GM12878 (cell line): Measurements from ENCODE around the gene STARD10. TPM values are rescaled to one million over a fixed set of nuclear protein-coding genes. Genes with fewer than 3 reads are reported as not detected.

Source experiments
- ATAC-seq: fragments of 200-7000 bp; cut with Tn5 transposase; 3 replicates; pipeline ENCODE4 v1.9.1; 2020; ENCODE audit warnings: mild to moderate bottlenecking, moderate library complexity
- BruUV-seq: library from RNA; stranded (reverse); fragments of 400-500 nt; replicated peaks from 2 replicates; lab custom pipeline; 2021; lab: Mats Ljungman, UMichigan
- CTCF ChIA-PET: fragments of 300-600 bp; sonication (Branson Sonifier 250); formaldehyde crosslinking; extraction: SDS; loops from one replicate; lab custom pipeline; 2021; ENCODE audit warnings: inconsistent platforms; lab: Yijun Ruan, JAX
- POLR2A ChIA-PET: fragments of 350-600 bp; formaldehyde crosslinking; extraction: SDS; loops from one replicate; lab custom pipeline; 2021; ENCODE audit warnings: inconsistent platforms; lab: Charles Lee
- RAD21 ChIA-PET: fragments of 300-600 bp; sonication (Branson Sonifier 250); formaldehyde crosslinking; loops from one replicate; lab custom pipeline; 2023; ENCODE audit warnings: antibody characterized with exemption; ENCODE audit not compliant: unreplicated experiment; lab: Charles Lee
- SMC1A ChIA-PET: fragments of 300-600 bp; sonication (Branson Sonifier 250); formaldehyde crosslinking; loops from one replicate; lab custom pipeline; 2023; ENCODE audit not compliant: unreplicated experiment, uncharacterized antibody; lab: Charles Lee
- DNase-seq: peaks from one replicate; pipeline ENCODE4 v3.0.0-alpha.2; 2011; ENCODE audit warnings: low read depth, low spot score
- FAIRE-seq: peaks from 3 replicates; lab custom pipeline; 2011; peaks lifted over from hg19 to GRCh38; lab: Jason Lieb, UNC
- H2AFZ ChIP-seq: 2 replicates; pipeline ENCODE4 v1.6.0; 2011; ENCODE audit warnings: low read depth, low read length, control low read depth; ENCODE audit not compliant: control insufficient read depth
- H3K27ac ChIP-seq: 2 replicates; pipeline ENCODE4 v1.5.1; 2011; ENCODE audit warnings: control low read depth; ENCODE audit not compliant: control insufficient read depth, insufficient read depth
- H3K27me3 ChIP-seq, 2 experiments: replicated peaks in 1 of 2; 2 replicates each; pipeline versions ENCODE4 v1.6.0 to v1.6.1; 2011; ENCODE audit warnings: low read length in 1 of 2; ENCODE audit not compliant: control insufficient read depth in 2 of 2, insufficient read depth in 2 of 2
- H3K36me3 ChIP-seq, 2 experiments: 2 replicates each; pipeline ENCODE4 v1.5.1; 2011; ENCODE audit warnings: low read length in 1 of 2; ENCODE audit not compliant: control insufficient read depth in 2 of 2, insufficient read depth in 2 of 2
- H3K4me1 ChIP-seq: 2 replicates; pipeline ENCODE4 v1.6.1; 2011; ENCODE audit warnings: mild to moderate bottlenecking, low read length, moderate library complexity, mixed read lengths; ENCODE audit not compliant: control insufficient read depth, insufficient read depth
- H3K4me2 ChIP-seq: 2 replicates; pipeline ENCODE4 v1.6.0; 2011; ENCODE audit warnings: control low read depth; ENCODE audit not compliant: control insufficient read depth, insufficient read depth
- H3K4me3 ChIP-seq: fragments of 200-600 bp; sonication (generic); 2 replicates; pipeline ENCODE4 v1.5.1; 2016
- H3K79me2 ChIP-seq: 2 replicates; pipeline ENCODE4 v1.6.0; 2011; ENCODE audit warnings: low read length; ENCODE audit not compliant: control insufficient read depth, insufficient read depth
- H3K9ac ChIP-seq: 2 replicates; pipeline ENCODE4 v1.8.0; 2011; ENCODE audit warnings: low read length, control low read depth, mixed read lengths; ENCODE audit not compliant: control insufficient read depth, insufficient read depth
- H3K9me3 ChIP-seq: replicated peaks from 3 replicates; pipeline ENCODE4 v1.5.1; 2011; ENCODE audit warnings: mild to moderate bottlenecking, low read length; ENCODE audit not compliant: control insufficient read depth, insufficient read depth
- H4K20me1 ChIP-seq: 2 replicates; pipeline ENCODE4 v1.6.0; 2011; ENCODE audit not compliant: control insufficient read depth, insufficient read depth
- BCL11A ChIP-seq: IDR thresholded peaks from 2 replicates; pipeline ENCODE4 v1.6.1; 2011; ENCODE audit warnings: low read depth, low read length
- BHLHE40 ChIP-seq, 2 experiments: fragments of 450-650 bp in 1 of 2; IDR thresholded peaks; 2 replicates each; pipeline ENCODE4 v1.6.1; 2011 to 2017; ENCODE audit warnings: low read depth in 2 of 2, borderline replicate concordance in 1 of 2, improper control_type of control experiment in 1 of 2, low read length in 1 of 2, mild to moderate bottlenecking in 1 of 2
- CREM ChIP-seq: IDR thresholded peaks from 2 replicates; pipeline ENCODE4 v1.6.1; 2014; ENCODE audit warnings: antibody characterized with exemption, low read depth
- GABPA ChIP-seq: IDR thresholded peaks from 2 replicates; pipeline ENCODE4 v1.6.1; 2014; ENCODE audit warnings: antibody characterized with exemption, low read depth, mild to moderate bottlenecking, inconsistent platforms
- HDGF ChIP-seq: fragments of 450-650 bp; IDR thresholded peaks from 2 replicates; pipeline ENCODE4 v1.6.1; 2016; ENCODE audit warnings: antibody characterized with exemption
- IKZF2 ChIP-seq, 2 experiments: fragments of 450-650 bp; IDR thresholded peaks; 2 replicates each; pipeline ENCODE4 v1.6.1; 2017; ENCODE audit warnings: mild to moderate bottlenecking in 2 of 2, moderate library complexity in 2 of 2
- IRF4 ChIP-seq: IDR thresholded peaks from 2 replicates; pipeline ENCODE4 v1.6.1; 2011; ENCODE audit warnings: low read depth, low read length
- NFXL1 ChIP-seq: fragments of 450-650 bp; IDR thresholded peaks from 2 replicates; pipeline ENCODE4 v1.6.1; 2017; ENCODE audit warnings: antibody characterized with exemption, mild to moderate bottlenecking, borderline replicate concordance
- NR2F1 ChIP-seq: fragments of 450-650 bp; conservative IDR thresholded peaks from 2 replicates; pipeline ENCODE4 v1.6.1; 2017; ENCODE audit warnings: mild to moderate bottlenecking
- POLR2A ChIP-seq: IDR thresholded peaks from 2 replicates; pipeline ENCODE4 v1.6.1; 2011; ENCODE audit warnings: low read depth, mild to moderate bottlenecking, low read length
- POLR2AphosphoS2 ChIP-seq: IDR thresholded peaks from 2 replicates; pipeline ENCODE4 v1.6.1; 2011; ENCODE audit warnings: low read depth, mild to moderate bottlenecking, low read length, improper control_type of control experiment, moderate library complexity
- POLR2AphosphoS5 ChIP-seq: IDR thresholded peaks from 2 replicates; pipeline ENCODE4 v1.6.1; 2011; ENCODE audit warnings: mild to moderate bottlenecking, low read length, inconsistent platforms
- POU2F2 ChIP-seq: IDR thresholded peaks from 3 replicates; pipeline ENCODE4 v1.6.1; 2011; ENCODE audit warnings: low read depth, mild to moderate bottlenecking, low read length, borderline replicate concordance
- RAD21 ChIP-seq: IDR thresholded peaks from 2 replicates; pipeline ENCODE4 v1.6.1; 2011; ENCODE audit warnings: mild to moderate bottlenecking, low read depth, low read length, moderate library complexity; ENCODE audit not compliant: insufficient read depth
- SMC3 ChIP-seq: IDR thresholded peaks from 2 replicates; pipeline ENCODE4 v1.6.1; 2011; ENCODE audit warnings: low read length, improper control_type of control experiment, borderline replicate concordance
- TARDBP ChIP-seq: IDR thresholded peaks from 2 replicates; pipeline ENCODE4 v1.6.1; 2016; ENCODE audit warnings: borderline replicate concordance
- TCF12 ChIP-seq: IDR thresholded peaks from 2 replicates; pipeline ENCODE4 v1.6.1; 2011; ENCODE audit warnings: low read depth, mild to moderate bottlenecking, low read length
- TCF3 ChIP-seq: IDR thresholded peaks from 2 replicates; pipeline ENCODE4 v1.6.1; 2012; ENCODE audit warnings: low read depth, mild to moderate bottlenecking, low read length, borderline replicate concordance; ENCODE audit not compliant: insufficient read depth
- YY1 ChIP-seq: IDR thresholded peaks from 2 replicates; pipeline ENCODE4 v1.6.1; 2011; ENCODE audit warnings: low read depth, mild to moderate bottlenecking, low read length
- ZNF217 ChIP-seq: fragments of 450-650 bp; IDR thresholded peaks from 2 replicates; pipeline ENCODE4 v1.6.1; 2017; ENCODE audit warnings: antibody characterized with exemption, mild to moderate bottlenecking
- WGBS: methylation state at CpG from one replicate; pipeline ENCODE4 v1.1.6; 2016; ENCODE audit warnings: low lambda C conversion rate; ENCODE audit not compliant: insufficient replicate concordance, insufficient coverage; ENCODE audit errors: missing lambda C conversion rate; 5-methylcytosine and 5-hydroxymethylcytosine counted together
- in situ Hi-C: fragments of 300-500 bp; cut with MboI; formaldehyde crosslinking; loops from 9 replicates; pipeline ENCODE4 v1.14.3; 2018; ENCODE audit warnings: mixed read lengths
- intact Hi-C: fragments of 100-400 bp; cut with micrococcal nuclease; formaldehyde crosslinking; loops from one replicate; pipeline ENCODE4 v1.14.2; 2022; ENCODE audit not compliant: unreplicated experiment
- polyA plus RNA-seq, 11 experiments: library from polyadenylated mRNA; depleted of rRNA in 4 of 11; unstranded in 6 of 11; stranded (reverse) in 5 of 11; fragments of >200 nt; fragmentation: Nextera tagmentation in 4 of 11; fragmentation: Illumina TruSeq in 1 of 11; extraction: Ambion mirVana in 4 of 11; extraction: Trizol in 1 of 11; gene quantifications; 1 replicate in 1 of 11; 2 replicates in 10 of 11; pipeline versions ENCODE4 v1.2.1 to v1.2.3, GENCODE V29; 2011 to 2016; ENCODE audit warnings: inconsistent platforms in 2 of 11, missing spikeins in 2 of 11, low read depth in 1 of 11
- total RNA-seq, 4 experiments: library from RNA; depleted of rRNA in 3 of 4; stranded (reverse); fragments of >200 nt in 3 of 4; fragmentation: Illumina TruSeq in 1 of 4; extraction: Trizol in 1 of 4; gene quantifications; 2 replicates each; pipeline versions ENCODE4 v1.2.1 to v1.2.3, GENCODE V29; 2013 to 2021
- TF ChIP-seq, protein P1 (sequence below): fragments of 450-650 bp; IDR thresholded peaks from 2 replicates; pipeline ENCODE4 v1.6.1; 2017; ENCODE audit warnings: mild to moderate bottlenecking, moderate library complexity

The STARD10 gene
- total and polyA plus RNA-seq, 10 of the 15 experiments (the other 5 are each of a cell fraction or from before 2014, with no cell fraction given), result 0.15 to 43.2 (median 23.1) TPM

DNA sequence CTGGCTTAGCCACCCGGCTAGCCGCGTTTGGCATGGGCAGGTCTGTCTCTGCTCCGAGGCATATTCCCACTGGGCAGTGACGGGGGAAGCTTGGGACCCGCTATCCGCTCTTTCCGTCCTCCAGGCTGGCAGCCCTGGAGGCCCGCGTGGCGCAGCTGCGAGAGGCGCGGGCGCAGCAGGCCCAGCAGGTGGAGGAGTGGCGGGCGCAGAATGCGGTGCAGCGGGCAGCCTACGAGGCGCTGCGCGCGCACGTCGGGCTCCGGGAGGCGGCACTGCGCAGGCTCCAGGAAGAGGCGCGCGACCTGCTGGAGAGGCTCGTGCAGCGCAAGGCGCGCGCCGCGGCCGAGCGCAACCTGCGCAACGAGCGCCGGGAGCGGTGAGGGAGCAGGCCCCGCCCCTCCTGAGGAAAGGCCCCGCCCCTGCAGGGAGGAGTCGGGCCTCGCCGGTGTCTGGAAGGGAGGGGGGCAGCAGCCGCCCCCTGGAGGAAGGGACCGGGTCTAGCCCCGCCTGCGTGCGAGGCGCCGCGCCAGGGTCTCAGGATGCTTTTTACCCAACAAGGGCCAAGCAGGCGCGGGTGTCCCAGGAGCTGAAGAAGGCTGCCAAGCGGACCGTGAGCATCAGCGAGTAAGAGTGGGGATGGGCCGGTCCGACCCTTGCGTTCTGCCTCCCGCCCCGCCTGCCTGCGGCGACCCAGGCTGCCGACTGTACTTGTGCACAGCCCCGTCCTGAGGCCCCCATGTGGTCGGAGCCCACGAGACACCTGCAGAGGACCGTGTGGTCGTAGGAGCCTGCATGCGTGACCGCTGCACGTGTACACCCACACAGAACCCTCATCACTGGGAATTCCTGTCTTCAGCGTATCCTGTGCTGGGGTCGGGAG lies 28.3 kb upstream of the STARD10 start:
- ChIA-PET CTCF (interaction anchor here (1.1 to 1.3 kb wide), 3 partner anchors 28 to 356 kb away, joined by 3 to 4 read pairs (median 3); partner anchors contain the start of gene STARD10), RAD21 (interaction anchor here (1.2 kb wide), 1 partner anchor 97 kb away, joined by 4 read pairs; no protein-coding TSS in a partner anchor), POLR2A (interaction anchor here (1.5 kb wide), 1 partner anchor 9 kb away, joined by 4 read pairs; no protein-coding TSS in a partner anchor), SMC1A (no interaction called here)
- H4K20me1 ChIP-seq, result no peaks in the 10 kb centered on the region
- peak overlapping the region; percentile 48 for H2AFZ ChIP-seq
- H3K27me3 ChIP-seq, result no peaks in the 10 kb centered on the region
- H3K79me2 ChIP-seq, result no peaks in the 10 kb centered on the region
- peaks cover 19% of the 10 kb centered on the region for H3K4me1 ChIP-seq
- H3K27ac ChIP-seq, result peak overlapping the region; percentile 17
- H3K4me2 ChIP-seq, result peak overlapping the region; percentile 87
- intact Hi-C loops, result no loop called here
- peak; percentile 82 for ATAC-seq
- in situ Hi-C loops, result no loop called here
- peaks cover 12 to 26% of the 10 kb centered on the region in 2 experiments for H3K36me3 ChIP-seq
- FAIRE-seq, result no peak
- DNase-seq, result peak; percentile 21
- H3K4me3 ChIP-seq, result peak overlapping the region; percentile 52; the same call in 1 of the 2 replicates
- no peaks in the 10 kb centered on the region; the same call in 2 of the 3 replicates for H3K9me3 ChIP-seq
- 5% methylated on average over 70 of the region's 82 CpGs for WGBS
- H3K9ac ChIP-seq, result peak overlapping the region; percentile 44; the same call in 1 of the 2 replicates
- no TSS peak for BruUV-seq
- TF ChIP-seq BHLHE40 (IDR thresholded peaks at IDR 0.05; ENCODE audit: borderline replicate concordance in 1 of 2, low read depth in 2 of 2, low read length in 1 of 2) (peak; percentile 98), POLR2A (peak; percentile 68), IKZF2 (IDR thresholded peaks at IDR 0.05) (0 out of 4 replicates have a peak, but pooled peaks have one; percentile 26 to 28), BCL11A (peak; percentile 26; the same call in 1 of the 2 replicates), HDGF (peak; percentile 17; the same call in 1 of the 2 replicates), TCF12 (peak; percentile 87), POU2F2 (0 out of 3 replicates have a peak, but pooled peaks have one; percentile 19), GABPA (no peak), SMC3 (peak; percentile 14; the same call in 1 of the 2 replicates), TCF3 (peak; percentile 88), CREM (peak; percentile 66; the same call in 1 of the 2 replicates), YY1 (0 out of 2 replicates have a peak, but pooled peaks have one; percentile 6), TARDBP (0 out of 2 replicates have a peak, but pooled peaks have one; percentile 25), POLR2AphosphoS2 (peak; percentile 17; the same call in 1 of the 2 replicates), NR2F1 (no peak), RAD21 (0 out of 2 replicates have a peak, but pooled peaks have one; percentile 11), ZNF217 (peak; percentile 48; the same call in 1 of the 2 replicates), NFXL1 (no peak), IRF4 (no peak), POLR2AphosphoS5 (peak; percentile 40)
- TF ChIP-seq, protein P1, sequence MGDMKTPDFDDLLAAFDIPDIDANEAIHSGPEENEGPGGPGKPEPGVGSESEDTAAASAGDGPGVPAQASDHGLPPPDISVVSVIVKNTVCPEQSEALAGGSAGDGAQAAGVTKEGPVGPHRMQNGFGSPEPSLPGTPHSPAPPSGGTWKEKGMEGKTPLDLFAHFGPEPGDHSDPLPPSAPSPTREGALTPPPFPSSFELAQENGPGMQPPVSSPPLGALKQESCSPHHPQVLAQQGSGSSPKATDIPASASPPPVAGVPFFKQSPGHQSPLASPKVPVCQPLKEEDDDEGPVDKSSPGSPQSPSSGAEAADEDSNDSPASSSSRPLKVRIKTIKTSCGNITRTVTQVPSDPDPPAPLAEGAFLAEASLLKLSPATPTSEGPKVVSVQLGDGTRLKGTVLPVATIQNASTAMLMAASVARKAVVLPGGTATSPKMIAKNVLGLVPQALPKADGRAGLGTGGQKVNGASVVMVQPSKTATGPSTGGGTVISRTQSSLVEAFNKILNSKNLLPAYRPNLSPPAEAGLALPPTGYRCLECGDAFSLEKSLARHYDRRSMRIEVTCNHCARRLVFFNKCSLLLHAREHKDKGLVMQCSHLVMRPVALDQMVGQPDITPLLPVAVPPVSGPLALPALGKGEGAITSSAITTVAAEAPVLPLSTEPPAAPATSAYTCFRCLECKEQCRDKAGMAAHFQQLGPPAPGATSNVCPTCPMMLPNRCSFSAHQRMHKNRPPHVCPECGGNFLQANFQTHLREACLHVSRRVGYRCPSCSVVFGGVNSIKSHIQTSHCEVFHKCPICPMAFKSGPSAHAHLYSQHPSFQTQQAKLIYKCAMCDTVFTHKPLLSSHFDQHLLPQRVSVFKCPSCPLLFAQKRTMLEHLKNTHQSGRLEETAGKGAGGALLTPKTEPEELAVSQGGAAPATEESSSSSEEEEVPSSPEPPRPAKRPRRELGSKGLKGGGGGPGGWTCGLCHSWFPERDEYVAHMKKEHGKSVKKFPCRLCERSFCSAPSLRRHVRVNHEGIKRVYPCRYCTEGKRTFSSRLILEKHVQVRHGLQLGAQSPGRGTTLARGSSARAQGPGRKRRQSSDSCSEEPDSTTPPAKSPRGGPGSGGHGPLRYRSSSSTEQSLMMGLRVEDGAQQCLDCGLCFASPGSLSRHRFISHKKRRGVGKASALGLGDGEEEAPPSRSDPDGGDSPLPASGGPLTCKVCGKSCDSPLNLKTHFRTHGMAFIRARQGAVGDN, result 0 out of 2 replicates have a peak, but pooled peaks have one; percentile 36
